Right atrium auricular region (tissue), 2 donors: ENCODE data around the gene MTHFD2L. TPM values are rescaled to one million over a fixed set of nuclear protein-coding genes. Genes with fewer than 3 reads are reported as not detected.

Experiments
- DNase-seq: peaks from one replicate; pipeline ENCODE4 v3.0.0-alpha.2; 2019; ENCODE audit warnings: low spot score
- H3K27ac ChIP-seq, 2 donors: fragments of 200-600 bp; sonication (generic); 1 replicate in 1 of 2; 2 replicates in 1 of 2; pipeline ENCODE4 v1.5.1; 2016 to 2019
- H3K27me3 ChIP-seq, 2 donors: fragments of 200-600 bp; sonication (generic); one replicate each; pipeline versions ENCODE4 v1.5.1 to v1.6.0; 2017 to 2019
- H3K36me3 ChIP-seq: fragments of 200-600 bp; sonication (generic); one replicate; pipeline ENCODE4 v1.5.1; 2016
- H3K4me1 ChIP-seq, 2 donors: fragments of 200-600 bp; sonication (generic); one replicate each; pipeline versions ENCODE4 v1.5.1 to v1.6.0; 2017 to 2019
- H3K4me3 ChIP-seq, 2 donors: fragments of 200-600 bp; sonication (generic); 1 replicate in 1 of 2; 2 replicates in 1 of 2; pipeline ENCODE4 v1.5.1; 2017 to 2019; ENCODE audit warnings: mild to moderate bottlenecking in 1 of 2, moderate library complexity in 1 of 2
- H3K9me3 ChIP-seq, 2 donors: fragments of 200-600 bp; sonication (generic); one replicate each; pipeline ENCODE4 v1.5.1; 2019
- CTCF ChIP-seq, 2 donors: fragments of 200-600 bp; sonication (generic); IDR thresholded peaks; one replicate each; pipeline ENCODE4 v1.5.1; 2019; ENCODE audit warnings: antibody characterized with exemption in 2 of 2
- total RNA-seq, 2 donors: library from RNA; depleted of rRNA; stranded (reverse); fragments of >200 nt; gene quantifications; one replicate each; pipeline ENCODE4 v1.1.0, GENCODE V29; 2016

MTHFD2L gene
- total RNA-seq, 2 donors from 2014 or later: 8.3 to 11.5 TPM

DNA sequence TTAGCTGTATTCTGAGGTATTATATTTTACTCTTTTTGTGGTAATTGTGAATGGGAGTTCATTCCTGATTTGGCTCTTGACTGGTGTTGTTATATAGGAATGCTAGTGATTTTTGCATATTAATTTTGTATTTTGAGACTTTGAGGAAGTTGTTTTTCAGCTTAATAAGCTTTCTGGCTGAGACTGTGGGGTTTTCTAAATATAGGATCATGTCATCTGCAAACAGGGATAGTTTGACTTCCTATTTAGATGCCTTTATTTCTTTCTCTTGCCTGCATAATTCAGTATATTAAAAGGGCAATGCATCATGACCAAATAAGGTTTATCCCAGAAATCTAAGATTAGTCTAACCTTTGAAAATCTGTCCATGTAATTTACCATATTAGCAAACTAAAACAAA lies 105.6 kb downstream of the MTHFD2L start:
- H3K9me3 ChIP-seq: no peaks in the 10 kb centered on the region
- H3K36me3 ChIP-seq: no peaks in the 10 kb centered on the region
- H3K4me3 ChIP-seq: no peak overlapping the region
- H3K27me3 ChIP-seq: no peaks in the 10 kb centered on the region
- no peak for DNase-seq
- H3K27ac ChIP-seq: no peak overlapping the region
- no peak for TF ChIP-seq CTCF (IDR thresholded peaks at IDR 0.05)
- H3K4me1 ChIP-seq: no peaks in the 10 kb centered on the region

DNA sequence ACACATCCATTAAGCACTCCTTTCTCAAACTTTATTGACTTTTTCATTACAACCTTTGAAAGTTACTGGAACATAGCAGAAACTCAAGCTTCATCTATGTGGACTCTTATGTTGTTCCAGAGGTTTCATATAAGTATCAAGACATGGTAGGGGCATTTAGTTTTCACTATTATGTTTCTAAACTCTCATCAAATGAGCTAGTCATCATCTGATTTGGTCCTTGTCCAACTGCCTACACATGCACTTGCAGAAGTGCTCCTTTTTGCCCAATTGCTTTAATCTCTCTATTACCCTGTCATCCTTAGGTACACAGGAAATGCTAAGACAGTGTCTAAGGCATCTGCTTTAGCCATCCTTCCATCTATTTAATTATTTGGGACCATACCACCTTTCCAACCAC lies 108.2 kb downstream of the MTHFD2L start:
- no peaks in the 10 kb centered on the region for H3K36me3 ChIP-seq
- H3K4me3 ChIP-seq: no peak overlapping the region
- no peak overlapping the region for H3K27ac ChIP-seq
- TF ChIP-seq CTCF (IDR thresholded peaks at IDR 0.05): no peak
- H3K4me1 ChIP-seq: no peaks in the 10 kb centered on the region
- no peaks in the 10 kb centered on the region for H3K9me3 ChIP-seq
- H3K27me3 ChIP-seq: no peaks in the 10 kb centered on the region
- DNase-seq: no peak

- TF ChIP-seq CTCF (IDR thresholded peaks at IDR 0.05): no peak
- Histone ChIP-seq H3K27ac (no peak overlapping the region), H3K36me3 (no peaks in the 10 kb centered on the region), H3K9me3 (no peaks in the 10 kb centered on the region), H3K27me3 (no peaks in the 10 kb centered on the region), H3K4me3 (no peak overlapping the region), H3K4me1 (no peaks in the 10 kb centered on the region)
- no peak for DNase-seq
Observed at GRCh38 chr4:74267998-74268606, 110.2 kb downstream of the MTHFD2L start.

DNA sequence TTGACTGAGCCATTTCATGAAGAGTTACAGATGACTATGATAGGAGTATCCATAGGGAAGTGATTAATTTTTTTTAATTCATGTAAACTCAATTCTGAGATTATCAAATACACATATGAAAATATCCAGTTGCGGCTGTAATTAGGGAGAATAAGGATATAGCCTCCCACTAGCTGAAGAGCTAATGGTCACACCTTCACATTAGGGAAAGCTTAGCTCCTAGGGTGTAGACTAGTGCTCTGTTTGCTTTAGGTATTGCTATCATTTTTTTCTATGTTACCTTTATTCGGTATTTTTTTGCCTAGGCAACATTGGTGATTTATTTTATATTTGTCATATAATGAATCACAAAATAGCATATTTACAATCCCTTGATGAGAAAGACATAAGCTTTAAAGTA lies 110.7 kb downstream of the MTHFD2L start:
- Histone ChIP-seq H3K27ac (no peak overlapping the region), H3K4me3 (no peak overlapping the region), H3K9me3 (no peaks in the 10 kb centered on the region), H3K36me3 (no peaks in the 10 kb centered on the region), H3K4me1 (no peaks in the 10 kb centered on the region), H3K27me3 (no peaks in the 10 kb centered on the region)
- TF ChIP-seq CTCF (IDR thresholded peaks at IDR 0.05): no peak
- no peak for DNase-seq

DNA sequence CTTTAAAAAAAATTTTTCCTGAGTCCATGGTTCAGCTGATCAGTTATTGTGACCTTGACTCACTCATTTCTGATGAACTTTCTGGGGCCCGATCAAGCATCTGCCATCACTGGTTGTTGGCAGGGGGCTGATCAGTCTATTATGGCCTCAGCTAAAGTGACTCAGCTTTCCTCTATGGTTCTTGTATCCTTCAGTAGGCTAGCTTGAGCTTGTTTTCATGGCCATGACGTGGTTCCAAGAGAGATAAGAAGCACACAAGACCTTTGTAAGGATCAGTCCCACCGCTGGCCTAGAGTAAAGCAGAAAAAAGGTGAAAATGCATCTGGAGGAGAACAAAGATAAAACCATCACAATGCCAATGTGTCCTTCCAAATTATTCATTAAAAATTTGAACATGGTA lies 120.6 kb downstream of the MTHFD2L start:
- H3K27ac ChIP-seq: no peak overlapping the region
- H3K27me3 ChIP-seq: no peaks in the 10 kb centered on the region
- no peaks in the 10 kb centered on the region for H3K4me1 ChIP-seq
- no peaks in the 10 kb centered on the region for H3K9me3 ChIP-seq
- DNase-seq: no peak
- TF ChIP-seq CTCF (IDR thresholded peaks at IDR 0.05): no peak
- H3K4me3 ChIP-seq: no peak overlapping the region
- no peaks in the 10 kb centered on the region for H3K36me3 ChIP-seq

DNA sequence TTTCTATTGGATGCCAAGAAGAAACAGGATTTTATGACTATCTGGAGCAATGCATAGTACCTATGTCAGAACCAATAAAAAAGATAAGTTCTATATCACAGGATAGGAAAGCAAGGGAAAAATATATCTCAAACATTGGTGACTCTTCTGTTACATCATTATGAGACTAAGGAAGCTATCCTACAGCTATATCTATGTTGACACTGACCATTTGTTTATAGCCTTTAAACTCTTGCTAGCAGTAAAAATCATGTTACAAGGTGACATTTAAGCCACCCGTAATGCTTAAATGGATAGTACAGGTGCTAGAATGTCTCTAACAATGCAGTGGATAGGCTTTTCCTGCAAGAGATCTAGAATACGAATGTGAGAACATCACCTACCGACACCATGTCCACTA lies 121.8 kb downstream of the MTHFD2L start:
- Histone ChIP-seq H3K36me3 (no peaks in the 10 kb centered on the region), H3K9me3 (no peaks in the 10 kb centered on the region), H3K4me3 (no peak overlapping the region), H3K27ac (no peak overlapping the region), H3K27me3 (no peaks in the 10 kb centered on the region), H3K4me1 (no peaks in the 10 kb centered on the region)
- TF ChIP-seq CTCF (IDR thresholded peaks at IDR 0.05): no peak
- no peak for DNase-seq
